ENCODE measurements around the gene ESYT2.

DNA sequence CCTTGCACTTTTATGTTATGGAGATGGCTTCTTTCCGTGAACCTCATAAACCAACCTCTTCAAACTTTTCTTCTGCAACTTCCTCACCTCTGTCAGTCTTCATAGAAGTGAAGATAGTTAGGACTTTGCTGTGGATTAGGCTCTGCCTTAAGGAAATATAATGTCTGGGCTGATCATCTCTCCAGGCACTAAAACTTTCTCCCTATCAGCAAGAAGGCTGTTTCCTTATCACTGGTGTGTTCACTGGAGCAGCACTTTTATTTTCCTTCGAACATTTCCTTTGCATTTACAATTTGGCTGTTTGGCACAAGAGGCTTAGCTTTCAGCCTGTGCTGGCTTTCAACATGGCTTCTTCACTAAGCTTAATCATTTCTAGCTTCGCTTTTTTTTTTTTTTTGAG lies 52.8 kb downstream of the ESYT2 start:
- TF ChIP-seq, protein P1, sequence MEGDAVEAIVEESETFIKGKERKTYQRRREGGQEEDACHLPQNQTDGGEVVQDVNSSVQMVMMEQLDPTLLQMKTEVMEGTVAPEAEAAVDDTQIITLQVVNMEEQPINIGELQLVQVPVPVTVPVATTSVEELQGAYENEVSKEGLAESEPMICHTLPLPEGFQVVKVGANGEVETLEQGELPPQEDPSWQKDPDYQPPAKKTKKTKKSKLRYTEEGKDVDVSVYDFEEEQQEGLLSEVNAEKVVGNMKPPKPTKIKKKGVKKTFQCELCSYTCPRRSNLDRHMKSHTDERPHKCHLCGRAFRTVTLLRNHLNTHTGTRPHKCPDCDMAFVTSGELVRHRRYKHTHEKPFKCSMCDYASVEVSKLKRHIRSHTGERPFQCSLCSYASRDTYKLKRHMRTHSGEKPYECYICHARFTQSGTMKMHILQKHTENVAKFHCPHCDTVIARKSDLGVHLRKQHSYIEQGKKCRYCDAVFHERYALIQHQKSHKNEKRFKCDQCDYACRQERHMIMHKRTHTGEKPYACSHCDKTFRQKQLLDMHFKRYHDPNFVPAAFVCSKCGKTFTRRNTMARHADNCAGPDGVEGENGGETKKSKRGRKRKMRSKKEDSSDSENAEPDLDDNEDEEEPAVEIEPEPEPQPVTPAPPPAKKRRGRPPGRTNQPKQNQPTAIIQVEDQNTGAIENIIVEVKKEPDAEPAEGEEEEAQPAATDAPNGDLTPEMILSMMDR (IDR thresholded peaks at IDR 0.05): no peak
- TF ChIP-seq EZH2phosphoT487 (IDR thresholded peaks at IDR 0.05; ENCODE audit: borderline replicate concordance, low read depth): no peak
- no peak for TF ChIP-seq GABPA (IDR thresholded peaks at IDR 0.05; ENCODE audit: low read depth)

All from SK-N-SH (cell line).